HG03280 (cell line): ENCODE measurements around the gene PPP2R3A.

ENCODE experiments used
- ATAC-seq: cut with Tn5 transposase; IDR thresholded peaks from one replicate; pipeline ENCODE4 v1.9.1; 2021; ENCODE audit warnings: mild to moderate bottlenecking, moderate library complexity; ENCODE audit not compliant: unreplicated experiment

PPP2R3A gene

DNA sequence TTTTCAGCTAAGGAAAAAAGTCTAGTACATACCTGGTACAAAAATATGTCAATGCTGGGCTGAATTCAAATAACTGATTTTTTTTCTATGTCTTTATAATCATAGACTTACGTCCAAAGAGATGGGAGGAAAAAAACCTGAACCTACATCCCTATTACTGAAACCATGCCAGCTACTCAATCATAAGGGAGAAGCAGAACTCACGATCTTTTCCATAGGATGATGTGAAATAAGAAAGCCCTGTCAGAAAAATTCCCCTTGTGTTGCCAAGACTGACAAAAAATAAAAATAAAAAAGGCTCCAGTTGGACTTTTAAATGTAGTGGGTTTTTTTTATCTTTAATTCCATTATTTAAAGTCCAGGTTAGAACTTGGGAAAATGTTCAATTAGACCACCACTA, 227.3 kb downstream of the PPP2R3A start:
- no peak for ATAC-seq

DNA sequence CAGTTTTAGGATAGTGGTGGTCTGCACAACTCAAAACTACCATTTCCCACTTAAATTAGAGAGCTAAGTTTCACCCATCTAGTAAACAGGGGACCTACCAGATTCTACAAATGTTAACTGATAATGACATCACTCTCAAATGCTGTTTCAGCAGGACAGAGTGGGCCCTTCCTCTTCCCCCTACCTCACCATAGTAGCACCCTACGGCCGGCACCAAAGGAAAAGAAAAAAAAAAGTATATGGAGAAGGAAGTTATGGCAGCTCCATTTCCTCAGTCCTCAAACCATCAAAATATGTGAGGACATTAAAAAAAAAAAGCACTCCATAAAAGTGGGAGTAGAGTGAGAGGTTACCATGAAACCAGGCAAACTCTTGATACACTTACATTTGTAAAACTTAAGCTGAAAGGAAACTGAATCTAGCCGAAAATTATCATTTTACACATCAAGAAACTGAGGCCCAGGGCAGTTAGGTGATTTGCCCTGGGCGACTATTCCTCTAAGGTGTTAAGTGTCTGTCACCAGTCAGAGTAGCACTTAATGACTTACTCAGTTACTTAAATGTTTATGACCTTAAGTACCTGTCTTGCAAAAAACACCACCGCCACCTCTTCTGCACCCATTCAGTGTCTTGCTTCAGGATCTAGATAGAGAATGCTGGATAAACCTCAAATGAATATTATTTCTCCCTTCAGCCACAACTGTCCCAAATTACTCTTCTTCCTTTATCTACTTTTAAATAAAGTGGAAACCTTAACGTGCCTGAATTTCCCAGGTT, 227.9 kb downstream of the PPP2R3A start:
- ATAC-seq = no peak

DNA sequence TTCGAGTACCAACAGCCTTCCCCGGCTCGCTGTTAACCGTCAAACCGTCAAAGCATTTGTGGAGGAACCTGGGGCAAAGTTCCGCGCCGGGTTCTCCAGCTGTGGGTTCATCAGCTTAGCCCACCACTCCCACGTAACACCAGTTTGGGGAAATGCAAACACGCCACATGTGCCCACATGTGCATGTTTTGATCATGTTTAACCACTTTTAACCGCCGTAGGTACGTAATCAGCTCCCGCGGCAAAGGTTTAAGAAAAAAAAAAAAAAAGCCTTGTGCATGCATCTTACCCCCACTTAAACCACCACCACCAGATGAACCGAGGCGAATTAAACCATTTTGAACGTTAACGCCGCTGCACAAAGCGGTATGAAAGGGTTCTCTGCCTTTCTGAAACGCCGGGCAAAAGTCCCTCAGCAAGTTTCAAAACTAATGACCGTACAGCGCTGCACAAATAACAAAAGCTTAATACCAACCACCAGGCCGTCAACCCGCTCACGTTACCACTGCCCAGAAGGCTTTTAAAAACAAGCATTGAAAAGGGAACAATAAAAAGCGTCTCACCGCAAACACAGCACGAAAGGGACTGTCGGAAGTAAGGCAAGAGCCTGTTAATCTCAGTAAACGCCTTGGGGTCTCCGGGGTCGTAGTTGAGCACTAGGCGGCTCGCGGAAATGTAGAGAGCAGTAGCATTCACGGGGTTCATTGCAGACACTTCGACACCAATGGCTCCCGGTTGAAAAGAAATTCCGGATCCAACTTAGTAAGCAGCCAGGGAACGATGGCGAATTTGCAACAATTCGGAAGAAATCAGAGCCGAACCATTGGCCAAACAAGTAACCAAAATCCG, 229.1 kb downstream of the PPP2R3A start:
- ATAC-seq = no peak

DNA sequence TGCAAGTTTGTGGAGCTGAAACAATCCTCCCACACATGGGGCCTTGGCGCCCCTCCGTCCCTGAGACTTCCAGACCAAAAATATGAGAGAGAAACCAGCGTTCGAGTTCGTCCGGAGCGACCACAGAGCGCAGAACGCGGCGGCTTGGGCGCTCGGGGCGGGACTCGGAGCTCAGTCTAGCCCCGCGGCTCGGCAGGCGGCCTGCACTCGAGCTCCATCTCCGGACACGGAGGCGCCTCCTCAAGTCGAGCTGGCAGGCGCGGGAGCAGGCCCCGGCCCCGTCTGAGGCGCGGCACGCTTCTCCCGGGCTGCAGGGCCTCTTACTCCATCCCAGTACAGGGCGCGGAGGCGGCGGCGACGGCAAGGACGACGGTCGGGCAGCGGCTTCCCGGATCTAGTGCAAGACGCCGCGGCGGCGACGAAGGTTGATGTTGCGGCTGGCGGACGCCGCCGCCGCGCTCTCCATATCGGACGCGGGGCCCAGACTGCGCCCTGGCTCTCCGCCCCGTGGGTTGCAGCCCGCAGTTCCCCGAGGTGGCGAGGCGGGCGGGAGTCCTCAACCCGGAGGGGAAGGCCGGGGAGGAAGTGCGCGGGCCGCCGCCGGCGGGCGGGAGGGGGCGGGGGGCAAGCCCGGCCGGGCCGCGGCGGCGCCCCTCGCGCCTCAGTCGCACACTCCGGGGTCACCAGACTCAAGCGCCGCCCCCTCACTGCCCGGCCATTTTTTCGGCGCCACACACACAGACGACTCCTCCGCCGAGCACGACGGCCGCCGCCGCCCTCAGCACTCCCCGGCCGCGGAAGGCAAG, 229.9 kb downstream of the PPP2R3A start:
- peak; percentile 38 for ATAC-seq

DNA sequence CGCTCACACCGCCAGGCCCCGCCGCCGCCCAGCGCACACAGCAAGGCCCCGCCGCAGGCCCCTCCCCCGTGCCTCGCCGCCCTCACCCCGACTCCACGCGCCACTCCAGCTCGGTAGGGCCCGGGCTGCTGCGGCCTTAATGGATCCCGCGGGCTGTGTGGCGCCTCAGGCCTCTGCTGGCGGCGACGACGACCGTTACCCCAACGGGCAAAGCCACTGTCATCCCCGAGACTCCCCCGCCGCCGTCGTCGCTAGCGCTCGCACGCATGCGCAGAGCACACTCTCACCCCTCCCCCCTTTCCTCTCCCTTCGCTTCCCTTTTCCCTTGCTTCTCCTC, 230.5 kb downstream of the PPP2R3A start, which contains the start of gene MSL2:
MSL2 (minus strand) TSS at position 272 of the 337 bp plus-strand sequence. CDS start 1,222 bp downstream, outside the sequence.
- peak; percentile 37 for ATAC-seq

DNA sequence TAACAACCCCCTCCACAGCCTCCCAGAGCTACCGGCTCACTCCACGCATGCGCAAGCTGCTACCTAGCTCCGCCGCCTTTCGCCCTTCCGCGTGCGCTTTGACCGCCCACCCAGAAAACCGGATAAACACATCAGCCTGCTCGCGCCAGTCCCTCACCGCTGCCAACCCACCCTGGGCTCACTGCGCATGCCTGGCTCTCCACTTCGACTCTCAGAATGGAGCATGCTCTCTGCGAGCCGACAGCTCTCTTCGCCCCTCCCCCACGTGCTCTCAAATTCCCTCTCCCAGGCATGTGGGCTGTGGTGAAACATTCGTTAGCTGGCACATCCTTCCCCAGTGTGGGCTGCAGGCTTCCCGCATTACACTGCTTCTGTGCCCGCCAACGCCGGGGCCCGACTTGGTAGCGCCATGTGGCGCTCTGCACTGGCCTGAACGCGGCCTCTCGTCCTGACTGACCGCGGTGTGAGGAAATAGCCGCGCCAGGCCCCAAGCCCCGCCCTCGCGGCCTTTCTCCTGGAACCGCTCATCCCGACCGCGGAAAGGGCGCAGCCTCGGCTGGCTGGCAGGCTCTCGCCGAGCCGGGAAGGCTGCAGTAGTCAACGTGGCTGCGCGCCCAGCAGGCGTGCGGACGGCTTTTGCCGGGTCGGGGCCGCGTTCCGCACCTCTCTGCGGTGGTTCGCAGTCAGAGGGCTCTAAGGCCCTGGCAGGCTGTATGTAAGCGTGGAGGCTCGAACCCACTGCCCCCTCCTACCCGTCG, 231.1 kb downstream of the PPP2R3A start:
- ATAC-seq = peak; percentile 67

DNA sequence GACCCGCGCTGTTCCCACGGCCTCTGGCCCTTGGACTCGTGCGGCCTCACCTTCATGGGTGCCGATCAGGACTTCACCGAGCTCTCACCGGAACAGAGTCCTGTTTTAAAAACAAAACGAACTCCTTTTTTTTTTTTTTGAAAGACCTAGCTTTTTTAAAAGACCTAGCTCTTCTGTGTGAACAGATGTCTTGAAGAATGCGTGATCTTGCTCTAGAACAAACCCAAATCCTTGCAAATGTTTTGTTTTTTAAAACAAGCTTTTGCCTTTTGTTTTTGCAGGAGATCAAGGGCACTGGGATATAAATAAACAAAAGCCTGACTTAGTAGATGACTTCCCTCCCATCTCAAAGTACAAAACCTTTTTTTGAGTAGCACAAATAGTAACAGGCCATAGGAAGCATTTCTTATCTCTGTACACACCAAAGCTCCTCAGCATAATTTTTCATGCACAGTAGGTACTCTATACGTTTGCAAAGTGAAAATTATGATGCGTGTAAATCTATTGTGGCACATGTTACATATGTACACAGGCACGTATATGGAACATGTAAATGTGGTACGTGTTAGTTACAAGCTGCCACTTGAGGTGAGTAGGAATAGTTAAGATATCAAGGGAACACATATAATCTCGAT, 231.7 kb downstream of the PPP2R3A start:
- no peak for ATAC-seq
